Body of pancreas (tissue), 4 donors: ENCODE measurements around the gene ZNF692. TPM values are rescaled to one million over a fixed set of nuclear protein-coding genes. Genes with fewer than 3 reads are reported as not detected.

ENCODE experiments used
- ATAC-seq: fragments of 150-250 bp; one replicate; pipeline ENCODE4 v1.9.1; 2016
- DNase-seq, 4 donors: peaks; one replicate each; pipeline ENCODE4 v3.0.0-alpha.2; 2019
- H3K27ac ChIP-seq, 4 donors: fragments of 200-600 bp; sonication (generic); 1 replicate in 3 of 4; 2 replicates in 1 of 4; pipeline versions ENCODE4 v1.5.1 to v1.6.1; 2016 to 2019; ENCODE audit warnings: mild to moderate bottlenecking in 1 of 4, mixed read lengths in 1 of 4, moderate library complexity in 1 of 4
- H3K27me3 ChIP-seq, 2 donors: fragments of 200-600 bp; sonication (generic); one replicate each; pipeline ENCODE4 v1.6.0; 2016; ENCODE audit warnings: mild to moderate bottlenecking in 1 of 2
- H3K36me3 ChIP-seq, 2 donors: fragments of 200-600 bp; sonication (generic); replicated peaks in 1 of 2; 2 replicates each; pipeline ENCODE4 v1.5.1; 2016; ENCODE audit warnings: low read depth in 2 of 2; ENCODE audit not compliant: insufficient read depth in 1 of 2
- H3K4me1 ChIP-seq: fragments of 200-600 bp; sonication (generic); one replicate; pipeline ENCODE4 v1.6.0; 2016
- H3K4me3 ChIP-seq, 2 donors: fragments of 200-600 bp; sonication (generic); 1 replicate in 1 of 2; 2 replicates in 1 of 2; pipeline ENCODE4 v1.5.1; 2016 to 2019
- H3K9me3 ChIP-seq, 3 donors: fragments of 200-600 bp; sonication (generic); 1 replicate in 2 of 3; 2 replicates in 1 of 3; pipeline ENCODE4 v1.5.1; 2016
- CTCF ChIP-seq, 7 experiments: fragments of 450-650 bp in 4 of 7; fragments of 200-600 bp in 3 of 7; sonication (generic) in 3 of 7; IDR thresholded peaks; one replicate each; pipeline ENCODE4 v1.5.1; 2016 to 2019; ENCODE audit warnings: antibody characterized with exemption in 7 of 7
- POLR2A ChIP-seq, 3 donors: fragments of 450-650 bp; IDR thresholded peaks; one replicate each; pipeline ENCODE4 v1.6.1; 2016; ENCODE audit warnings: antibody characterized with exemption in 3 of 3, mild to moderate bottlenecking in 2 of 3
- WGBS, 2 donors: methylation state at CpG; one replicate each; pipeline ENCODE4 v1.1.5; 2017; 5-methylcytosine and 5-hydroxymethylcytosine counted together
- intact Hi-C: fragments of 100-400 bp; cut with DNase I; formaldehyde crosslinking; loops from one replicate; pipeline ENCODE4 v1.15.1; 2023
- total RNA-seq, 2 donors: library from RNA; depleted of rRNA; stranded (reverse); fragments of >200 nt; gene quantifications; one replicate each; pipeline ENCODE4 v1.1.0, GENCODE V29; 2016

The ZNF692 gene
- total RNA-seq, 2 donors from 2014 or later, result 35.8 to 128 TPM

GRCh38 chr1:248847956-248848561 lies 10.8 kb downstream of the ZNF692 start:
- Histone ChIP-seq H3K9me3 (no peaks in the 10 kb centered on the region), H3K27ac (no peak overlapping the region), H3K27me3 (no peaks in the 10 kb centered on the region), H3K4me3 (no peak overlapping the region), H3K36me3 (peaks cover 14 to 15% of the 10 kb centered on the region in 2 donors), H3K4me1 (peaks cover 3% of the 10 kb centered on the region)
- ATAC-seq (no peak), DNase-seq (no peak)
- no peak for TF ChIP-seq POLR2A (IDR thresholded peaks at IDR 0.05)
- TF ChIP-seq CTCF (IDR thresholded peaks at IDR 0.05), result no peak
- intact Hi-C loops, result no loop called here
- 95 to 99% methylated on average over 18 to 71 of the region's 72 CpGs for WGBS, 2 donors

GRCh38 chr1:248847181-248847955 lies 11.5 kb downstream of the ZNF692 start:
- Histone ChIP-seq H3K4me3 (no peak overlapping the region), H3K27ac (no peak overlapping the region), H3K36me3 (peaks cover 14 to 15% of the 10 kb centered on the region in 2 donors), H3K9me3 (no peaks in the 10 kb centered on the region), H3K4me1 (peaks cover 9% of the 10 kb centered on the region), H3K27me3 (no peaks in the 10 kb centered on the region)
- DNase-seq, result no peak
- 93 to 95% methylated on average over 33 to 65 of the region's 76 CpGs for WGBS, 2 donors
- no peak for TF ChIP-seq POLR2A (IDR thresholded peaks at IDR 0.05)
- no peak for TF ChIP-seq CTCF (IDR thresholded peaks at IDR 0.05)
- ATAC-seq, result no peak
- intact Hi-C loops, result no loop called here

- 89 to 90% methylated on average over 7 to 8 of the region's 8 CpGs for WGBS, 2 donors
- peaks cover 14 to 15% of the 10 kb centered on the region in 2 donors for H3K36me3 ChIP-seq
- TF ChIP-seq CTCF (IDR thresholded peaks at IDR 0.05) (no peak), POLR2A (IDR thresholded peaks at IDR 0.05) (no peak)
- no peaks in the 10 kb centered on the region for H3K27me3 ChIP-seq
- no peak for DNase-seq
- H3K9me3 ChIP-seq, result no peaks in the 10 kb centered on the region
- no peak overlapping the region for H3K4me3 ChIP-seq
- H3K4me1 ChIP-seq, result peaks cover 37% of the 10 kb centered on the region
- intact Hi-C loops, result no loop called here
- H3K27ac ChIP-seq, result no peak overlapping the region
- ATAC-seq, result no peak
Observed at GRCh38 chr1:248844526-248844925, 14.4 kb downstream of the ZNF692 start.

GRCh38 chr1:248843687-248844086 lies 15.2 kb downstream of the ZNF692 start:
- no peak overlapping the region for H3K27ac ChIP-seq
- H3K9me3 ChIP-seq, result no peaks in the 10 kb centered on the region
- no peak for DNase-seq
- 76 to 88% methylated on average over 3 of the region's 3 CpGs for WGBS, 2 donors
- H3K36me3 ChIP-seq, result peaks cover 11 to 13% of the 10 kb centered on the region in 2 donors
- no peaks in the 10 kb centered on the region for H3K27me3 ChIP-seq
- TF ChIP-seq POLR2A (IDR thresholded peaks at IDR 0.05) (no peak), CTCF (IDR thresholded peaks at IDR 0.05) (no peak)
- intact Hi-C loops, result no loop called here
- no peak overlapping the region for H3K4me3 ChIP-seq
- peaks cover 42% of the 10 kb centered on the region for H3K4me1 ChIP-seq
- no peak for ATAC-seq
